ENCODE data around the gene CD52.

Gene CD52

DNA sequence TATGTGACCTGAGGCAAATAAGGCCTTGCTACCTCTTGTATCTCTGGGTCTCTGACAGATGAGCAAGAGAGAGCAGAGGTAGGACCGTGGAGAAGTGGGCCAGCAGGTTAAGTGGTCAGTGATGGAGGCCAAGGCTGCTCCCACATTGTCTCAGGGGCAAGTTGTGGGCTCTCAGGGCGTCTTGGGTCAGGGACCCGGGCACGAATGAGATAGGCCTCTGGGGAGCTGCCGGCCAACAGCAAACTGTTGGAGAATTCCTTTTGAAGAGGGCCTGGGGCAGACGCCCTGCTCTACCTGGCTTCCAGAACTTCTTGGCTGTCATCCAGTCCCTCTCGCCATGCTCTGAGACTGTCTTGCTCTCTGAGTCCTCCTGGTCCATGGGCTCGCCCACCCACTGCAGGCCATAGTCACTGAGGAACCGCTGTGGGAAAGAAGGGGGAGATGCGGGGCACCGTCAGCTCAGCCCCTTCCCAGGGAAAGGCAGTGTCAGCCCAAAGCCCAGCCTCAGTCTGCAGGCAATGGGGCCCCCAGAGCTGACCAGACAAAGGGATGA lies 23.8 kb upstream of the CD52 start:
- Histone ChIP-seq H2AFZ (ENCODE audit: low read depth) (no peak overlapping the region), H3K4me1 (ENCODE audit: low read depth, poor library complexity, severe bottlenecking) (no peaks in the 10 kb centered on the region), H3K36me3 (ENCODE audit: insufficient read depth) (no peaks in the 10 kb centered on the region), H4K20me1 (ENCODE audit: insufficient read depth) (no peaks in the 10 kb centered on the region), H3K4me3 (IDR thresholded peaks at IDR 0.05; ENCODE audit: insufficient read depth, low read depth, low read length) (no peak overlapping the region), H3K79me2 (ENCODE audit: insufficient read depth, low read depth) (no peaks in the 10 kb centered on the region), H3K27me3 (ENCODE audit: insufficient read depth, low read depth) (no peaks in the 10 kb centered on the region), H3K9ac (no peak overlapping the region), H3K4me2 (no peak overlapping the region), H3K27ac (no peak overlapping the region)
- TF ChIP-seq, protein P1, sequence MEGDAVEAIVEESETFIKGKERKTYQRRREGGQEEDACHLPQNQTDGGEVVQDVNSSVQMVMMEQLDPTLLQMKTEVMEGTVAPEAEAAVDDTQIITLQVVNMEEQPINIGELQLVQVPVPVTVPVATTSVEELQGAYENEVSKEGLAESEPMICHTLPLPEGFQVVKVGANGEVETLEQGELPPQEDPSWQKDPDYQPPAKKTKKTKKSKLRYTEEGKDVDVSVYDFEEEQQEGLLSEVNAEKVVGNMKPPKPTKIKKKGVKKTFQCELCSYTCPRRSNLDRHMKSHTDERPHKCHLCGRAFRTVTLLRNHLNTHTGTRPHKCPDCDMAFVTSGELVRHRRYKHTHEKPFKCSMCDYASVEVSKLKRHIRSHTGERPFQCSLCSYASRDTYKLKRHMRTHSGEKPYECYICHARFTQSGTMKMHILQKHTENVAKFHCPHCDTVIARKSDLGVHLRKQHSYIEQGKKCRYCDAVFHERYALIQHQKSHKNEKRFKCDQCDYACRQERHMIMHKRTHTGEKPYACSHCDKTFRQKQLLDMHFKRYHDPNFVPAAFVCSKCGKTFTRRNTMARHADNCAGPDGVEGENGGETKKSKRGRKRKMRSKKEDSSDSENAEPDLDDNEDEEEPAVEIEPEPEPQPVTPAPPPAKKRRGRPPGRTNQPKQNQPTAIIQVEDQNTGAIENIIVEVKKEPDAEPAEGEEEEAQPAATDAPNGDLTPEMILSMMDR (conservative IDR thresholded peaks at IDR 0.05; ENCODE audit: low read depth, low read length), result no peak

DNA sequence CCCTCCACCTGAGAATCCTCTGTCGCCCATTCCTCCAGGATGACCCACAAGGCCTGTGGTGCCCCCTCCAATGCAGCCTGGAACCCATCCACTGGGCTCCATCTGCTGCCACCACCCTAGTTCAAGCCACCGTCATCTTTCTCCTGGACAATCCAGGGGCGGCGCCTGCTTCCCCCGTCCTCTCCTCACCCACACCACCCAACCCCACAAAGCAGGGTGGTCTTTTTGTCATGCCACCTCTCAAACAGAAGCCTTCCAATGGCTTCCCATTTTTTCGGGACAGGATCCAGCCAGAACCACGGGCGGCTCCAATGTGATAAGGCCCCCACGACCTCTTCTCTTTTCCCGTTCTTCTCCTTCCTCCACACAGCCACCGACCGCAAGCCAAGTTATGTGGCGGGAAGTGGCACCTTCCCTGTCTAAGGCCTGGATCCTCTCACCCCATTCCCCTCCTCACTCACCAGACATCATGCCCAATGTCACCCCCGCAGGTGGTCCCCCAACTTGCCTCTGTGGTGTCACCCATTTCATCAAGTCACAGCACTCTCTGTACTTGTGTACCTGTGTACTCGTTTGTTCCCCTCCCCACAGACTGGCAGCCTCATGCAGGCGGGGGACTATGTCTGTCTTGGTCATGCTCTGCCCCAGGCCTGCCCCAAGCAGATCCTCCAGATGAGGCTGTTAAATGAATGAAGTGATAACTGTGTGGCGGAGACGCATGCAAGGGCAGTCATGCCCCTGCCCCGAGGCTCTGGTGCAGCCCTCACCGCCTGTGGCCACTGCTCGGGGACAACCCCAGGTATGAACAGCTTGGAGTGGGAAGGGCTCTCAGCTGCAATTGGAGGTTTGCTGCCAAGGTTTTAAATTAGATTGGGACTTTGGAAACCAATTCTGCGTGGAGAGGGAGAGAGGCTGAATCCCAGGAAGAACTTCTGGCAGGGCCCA lies 22.3 kb upstream of the CD52 start:
- H3K4me2 ChIP-seq, result no peak overlapping the region
- H3K36me3 ChIP-seq (ENCODE audit: insufficient read depth), result no peaks in the 10 kb centered on the region
- no peaks in the 10 kb centered on the region for H4K20me1 ChIP-seq (ENCODE audit: insufficient read depth)
- TF ChIP-seq, protein P1 (conservative IDR thresholded peaks at IDR 0.05; ENCODE audit: low read depth, low read length), result no peak
- H2AFZ ChIP-seq (ENCODE audit: low read depth), result no peak overlapping the region
- H3K27ac ChIP-seq, result no peak overlapping the region
- no peaks in the 10 kb centered on the region for H3K27me3 ChIP-seq (ENCODE audit: insufficient read depth, low read depth)
- no peak overlapping the region for H3K9ac ChIP-seq
- no peak overlapping the region for H3K4me3 ChIP-seq (IDR thresholded peaks at IDR 0.05; ENCODE audit: insufficient read depth, low read depth, low read length)
- no peaks in the 10 kb centered on the region for H3K79me2 ChIP-seq (ENCODE audit: insufficient read depth, low read depth)
- no peaks in the 10 kb centered on the region for H3K4me1 ChIP-seq (ENCODE audit: low read depth, poor library complexity, severe bottlenecking)

DNA sequence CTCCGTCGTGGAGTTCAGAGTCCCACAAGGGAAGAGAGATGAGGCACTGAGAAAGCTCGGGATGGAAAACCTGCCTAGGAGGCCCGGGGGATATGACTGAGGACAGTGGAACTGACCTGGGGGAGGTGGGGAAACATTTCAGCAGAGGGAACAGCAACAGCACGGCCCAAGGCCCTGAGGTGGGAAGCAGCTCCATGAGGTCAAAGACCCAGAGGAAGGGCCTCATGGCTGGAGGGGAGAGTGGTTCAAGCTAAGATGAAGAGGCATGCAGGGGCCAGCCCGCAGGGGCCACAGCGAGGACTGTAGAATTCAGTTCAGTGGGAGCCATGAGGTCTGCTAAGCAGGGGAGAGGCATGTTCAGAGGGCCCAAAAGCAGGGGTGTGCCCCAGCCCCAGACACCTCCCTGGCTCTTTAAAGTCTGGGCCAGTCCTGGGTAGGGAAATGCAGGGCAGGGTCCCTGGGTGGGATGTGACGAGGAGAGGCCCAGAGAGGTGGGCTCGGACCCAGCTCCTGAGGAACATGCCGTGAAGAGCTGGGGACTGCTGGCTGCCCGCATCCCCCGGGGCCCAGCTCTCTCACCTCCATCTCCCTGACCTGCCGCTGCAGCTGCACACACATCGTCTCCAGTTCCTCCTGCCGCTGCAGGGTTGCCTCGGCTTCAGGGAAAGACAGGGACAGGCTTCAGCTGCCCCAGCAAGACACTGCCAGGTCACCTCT lies 21.3 kb upstream of the CD52 start:
- H2AFZ ChIP-seq (ENCODE audit: low read depth), result no peak overlapping the region
- H3K4me1 ChIP-seq (ENCODE audit: low read depth, poor library complexity, severe bottlenecking), result no peaks in the 10 kb centered on the region
- H3K9ac ChIP-seq, result no peak overlapping the region
- TF ChIP-seq, protein P1 (conservative IDR thresholded peaks at IDR 0.05; ENCODE audit: low read depth, low read length), result no peak
- no peaks in the 10 kb centered on the region for H4K20me1 ChIP-seq (ENCODE audit: insufficient read depth)
- no peak overlapping the region for H3K27ac ChIP-seq
- no peaks in the 10 kb centered on the region for H3K27me3 ChIP-seq (ENCODE audit: insufficient read depth, low read depth)
- H3K4me3 ChIP-seq (IDR thresholded peaks at IDR 0.05; ENCODE audit: insufficient read depth, low read depth, low read length), result no peak overlapping the region
- H3K4me2 ChIP-seq, result no peak overlapping the region
- no peaks in the 10 kb centered on the region for H3K36me3 ChIP-seq (ENCODE audit: insufficient read depth)
- no peaks in the 10 kb centered on the region for H3K79me2 ChIP-seq (ENCODE audit: insufficient read depth, low read depth)

DNA sequence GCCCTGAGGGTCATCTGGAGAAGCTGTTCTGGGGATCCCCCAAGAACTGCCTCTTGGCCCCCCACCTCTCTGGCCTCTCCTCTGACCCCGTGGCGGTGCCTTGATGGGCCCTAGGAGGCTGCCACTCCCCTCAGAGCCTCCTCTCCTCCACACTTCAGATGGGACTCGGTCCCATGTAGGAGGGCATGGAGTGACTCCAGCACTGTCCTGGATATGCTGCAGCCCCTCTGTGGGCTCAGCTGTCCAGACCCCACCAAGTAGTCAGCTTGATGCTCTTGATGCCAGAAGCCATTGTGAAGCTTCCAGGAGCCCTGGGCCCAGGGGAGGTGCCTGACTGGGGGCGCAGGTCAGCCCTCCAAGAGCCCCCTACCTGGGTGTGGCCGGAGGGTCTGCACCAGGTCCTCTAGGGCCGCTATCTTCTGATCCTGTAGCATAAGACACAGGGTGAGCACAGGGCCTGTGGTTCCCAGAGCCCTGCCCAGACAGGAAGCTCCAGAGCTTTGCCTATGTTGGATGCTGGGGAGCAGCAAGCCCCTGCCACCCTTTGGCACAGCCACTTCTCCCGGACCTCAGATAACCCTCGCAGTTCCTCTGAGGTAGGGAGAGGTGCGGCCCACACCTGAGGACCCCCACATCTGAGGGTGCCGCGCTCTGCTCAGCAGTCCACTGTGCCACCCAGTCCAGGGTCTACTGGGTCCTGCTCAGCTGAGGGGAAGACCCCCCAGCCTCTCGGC lies 20.5 kb upstream of the CD52 start:
- Histone ChIP-seq H3K36me3 (ENCODE audit: insufficient read depth) (no peaks in the 10 kb centered on the region), H3K4me1 (ENCODE audit: low read depth, poor library complexity, severe bottlenecking) (no peaks in the 10 kb centered on the region), H3K4me3 (IDR thresholded peaks at IDR 0.05; ENCODE audit: insufficient read depth, low read depth, low read length) (no peak overlapping the region), H4K20me1 (ENCODE audit: insufficient read depth) (no peaks in the 10 kb centered on the region), H2AFZ (ENCODE audit: low read depth) (no peak overlapping the region), H3K4me2 (no peak overlapping the region), H3K9ac (no peak overlapping the region), H3K27me3 (ENCODE audit: insufficient read depth, low read depth) (no peaks in the 10 kb centered on the region), H3K79me2 (ENCODE audit: insufficient read depth, low read depth) (no peaks in the 10 kb centered on the region), H3K27ac (no peak overlapping the region)
- TF ChIP-seq, protein P1 (conservative IDR thresholded peaks at IDR 0.05; ENCODE audit: low read depth, low read length), result no peak
